CD4-positive, alpha-beta memory T cell (primary cell): ENCODE measurements around the gene SIK3. TPM values are rescaled to one million over a fixed set of nuclear protein-coding genes. Genes with fewer than 3 reads are reported as not detected.

Source experiments
- CTCF ChIA-PET: fragments of 350-600 bp; sonication (Branson Sonifier 250); formaldehyde crosslinking; loops from one replicate; lab custom pipeline; 2021; ENCODE audit warnings: inconsistent platforms; ENCODE audit not compliant: partially characterized antibody; lab: Charles Lee
- POLR2A ChIA-PET: fragments of 350-600 bp; sonication (Branson Sonifier 250); formaldehyde crosslinking; loops from one replicate; lab custom pipeline; 2021; ENCODE audit not compliant: partially characterized antibody; lab: Charles Lee
- DNase-seq, 5 donors: peaks; one replicate each; pipeline versions ENCODE4 v3.0.0 to v3.0.0-alpha.2; 2020 to 2022; ENCODE audit warnings: mixed read lengths in 1 of 5
- H3K27ac ChIP-seq: one replicate; pipeline ENCODE4 v1.7.0; 2013; ENCODE audit warnings: low read depth, low read length
- H3K27me3 ChIP-seq: 2 replicates; pipeline ENCODE4 v1.7.0; 2013; ENCODE audit warnings: mild to moderate bottlenecking, low read length, moderate library complexity; ENCODE audit not compliant: insufficient read depth
- H3K36me3 ChIP-seq: 2 replicates; pipeline ENCODE4 v1.7.0; 2013; ENCODE audit warnings: mild to moderate bottlenecking, low read length, moderate library complexity; ENCODE audit not compliant: insufficient read depth
- H3K4me1 ChIP-seq: 2 replicates; pipeline ENCODE4 v1.7.0; 2013; ENCODE audit warnings: mild to moderate bottlenecking, low read length, moderate library complexity; ENCODE audit not compliant: insufficient read depth
- H3K4me3 ChIP-seq, 2 donors: one replicate each; pipeline ENCODE4 v1.7.0; 2013; ENCODE audit warnings: low read length in 2 of 2, mild to moderate bottlenecking in 1 of 2
- H3K9me3 ChIP-seq, 2 donors: one replicate each; pipeline ENCODE4 v1.7.0; 2013; ENCODE audit warnings: low read length in 2 of 2, control low read depth in 1 of 2; ENCODE audit not compliant: control insufficient read depth in 1 of 2
- H3K27ac Mint-ChIP-seq, 7 donors: one replicate each; pipeline ENCODE4 v1.8.0; 2020 to 2021; ENCODE audit warnings: mixed read lengths in 7 of 7, mild to moderate bottlenecking in 6 of 7, inconsistent platforms in 3 of 7, moderate library complexity in 3 of 7
- H3K27me3 Mint-ChIP-seq, 2 donors: one replicate each; pipeline ENCODE4 v1.8.0; 2020 to 2021; ENCODE audit warnings: mixed read lengths in 2 of 2
- H3K36me3 Mint-ChIP-seq, 2 donors: one replicate each; pipeline ENCODE4 v1.8.0; 2020 to 2021; ENCODE audit warnings: mixed read lengths in 2 of 2, inconsistent platforms in 1 of 2, mild to moderate bottlenecking in 1 of 2
- H3K4me1 Mint-ChIP-seq, 4 donors: one replicate each; pipeline ENCODE4 v1.8.0; 2020 to 2021; ENCODE audit warnings: mixed read lengths in 4 of 4, mild to moderate bottlenecking in 1 of 4
- H3K4me3 Mint-ChIP-seq, 8 donors: one replicate each; pipeline ENCODE4 v1.8.0; 2020 to 2021; ENCODE audit warnings: mixed read lengths in 8 of 8, mild to moderate bottlenecking in 7 of 8, moderate library complexity in 6 of 8, inconsistent platforms in 3 of 8
- H3K9me3 Mint-ChIP-seq, 8 donors: one replicate each; pipeline ENCODE4 v1.8.0; 2020 to 2021; ENCODE audit warnings: mixed read lengths in 8 of 8, mild to moderate bottlenecking in 5 of 8, inconsistent platforms in 3 of 8, moderate library complexity in 1 of 8
- intact Hi-C: fragments of 100-400 bp; cut with micrococcal nuclease; formaldehyde crosslinking; loops from one replicate; pipeline ENCODE4 v1.15.1; 2023
- polyA plus RNA-seq, 2 donors: library from polyadenylated mRNA; unstranded; fragments of 300-500 nt; fragmentation: Illumina TruSeq; gene quantifications; one replicate each; pipeline ENCODE4 v1.2.3, GENCODE V29; 2021
- total RNA-seq, 2 experiments: library from RNA; stranded (reverse); gene quantifications; one replicate each; pipeline ENCODE4 v1.2.3, GENCODE V29; 2021

SIK3 gene
- total and polyA plus RNA-seq, 4 experiments from 2014 or later = 9.7 to 97.5 (median 62.5) TPM

DNA sequence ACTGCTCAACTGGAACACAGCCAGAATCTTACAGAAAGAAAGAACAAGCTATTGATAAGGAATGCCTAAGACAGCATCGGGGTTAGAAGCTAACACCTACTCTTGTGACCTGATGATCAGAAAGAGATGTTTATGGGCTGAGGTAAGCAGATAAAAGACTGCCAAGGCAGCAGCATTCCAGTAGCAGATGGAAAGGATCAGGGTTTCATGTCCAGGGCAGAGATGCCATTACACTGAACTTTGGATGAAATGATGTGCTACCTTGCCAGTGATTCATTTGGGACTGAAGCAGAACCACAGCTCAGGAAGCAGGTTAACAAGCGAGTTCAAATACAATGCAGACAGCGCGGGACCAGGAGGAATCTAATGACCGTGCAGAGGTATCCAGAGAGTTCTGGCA is 233.7 kb downstream of the SIK3 start:
- Mint-ChIP-seq H3K27ac (peak overlapping the region in 5 of 7 donors; percentile 19 to 81 (median 69)), H3K4me1 (peaks cover 0 to 7% (median 2%) of the 10 kb centered on the region in 4 donors), H3K27me3 (no peaks in the 10 kb centered on the region), H3K4me3 (no peak overlapping the region), H3K36me3 (peaks cover 83 to 84% of the 10 kb centered on the region in 2 donors), H3K9me3 (no peaks in the 10 kb centered on the region)
- H3K27me3 ChIP-seq = no peaks in the 10 kb centered on the region
- intact Hi-C loops = no loop called here
- ChIA-PET CTCF (interaction anchor here (0.8 to 2.2 kb wide), 3 partner anchors 10 to 242 kb away, joined by 4 to 11 read pairs (median 5); no protein-coding TSS in a partner anchor), POLR2A (interaction anchor here (1.3 to 1.5 kb wide), 2 partner anchors 9 to 29 kb away, joined by 3 to 4 read pairs; no protein-coding TSS in a partner anchor)
- peaks cover 55% of the 10 kb centered on the region for H3K36me3 ChIP-seq
- no peak overlapping the region for H3K4me3 ChIP-seq
- no peaks in the 10 kb centered on the region for H3K9me3 ChIP-seq
- no peak overlapping the region for H3K27ac ChIP-seq
- no peaks in the 10 kb centered on the region for H3K4me1 ChIP-seq
- no peak for DNase-seq

DNA sequence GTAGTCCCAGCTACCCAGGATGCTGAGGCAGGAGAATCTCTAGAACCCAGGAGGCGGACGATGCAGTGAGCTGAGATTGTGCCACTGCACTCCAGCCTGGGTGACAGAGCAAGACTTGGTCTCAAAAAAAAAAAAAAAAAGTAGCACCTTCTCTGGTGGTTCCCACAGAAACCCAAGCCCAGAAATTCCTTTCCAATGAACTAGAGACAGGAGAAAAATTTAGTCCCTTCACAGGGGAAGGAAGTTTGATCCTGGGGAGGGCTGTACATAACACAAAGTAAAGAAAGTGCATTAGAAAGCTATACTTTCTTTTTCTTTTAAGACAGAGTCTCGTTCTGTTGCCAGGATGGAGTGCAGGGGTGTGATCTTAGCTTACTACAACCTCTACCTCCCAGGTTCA is 235.3 kb downstream of the SIK3 start:
- Mint-ChIP-seq H3K36me3 (peaks cover 83 to 85% of the 10 kb centered on the region in 2 donors), H3K4me1 (peaks cover 0 to 7% (median 3%) of the 10 kb centered on the region in 4 donors), H3K4me3 (no peak overlapping the region), H3K27ac (peak overlapping the region in 1 of 7 donors; percentile 37), H3K9me3 (no peaks in the 10 kb centered on the region), H3K27me3 (no peaks in the 10 kb centered on the region)
- intact Hi-C loops = no loop called here
- no peaks in the 10 kb centered on the region for H3K9me3 ChIP-seq
- DNase-seq = no peak
- H3K36me3 ChIP-seq = peaks cover 65% of the 10 kb centered on the region
- POLR2A ChIA-PET = interaction anchor here (4.4 kb wide), 1 partner anchor 11 kb away, joined by 22 read pairs; no protein-coding TSS in a partner anchor
- CTCF ChIA-PET = interaction anchor here (0.9 to 2.2 kb wide), 4 partner anchors 18 to 243 kb away, joined by 3 to 11 read pairs (median 4); no protein-coding TSS in a partner anchor
- no peaks in the 10 kb centered on the region for H3K27me3 ChIP-seq
- H3K27ac ChIP-seq = no peak overlapping the region
- no peak overlapping the region for H3K4me3 ChIP-seq
- H3K4me1 ChIP-seq = no peaks in the 10 kb centered on the region

- H3K4me3 ChIP-seq = no peak overlapping the region
- ChIA-PET POLR2A (interaction anchor here (4.4 kb wide), 1 partner anchor 10 kb away, joined by 22 read pairs; no protein-coding TSS in a partner anchor), CTCF (interaction anchor here (0.7 to 1.9 kb wide), 3 partner anchors 26 to 237 kb away, joined by 4 to 11 read pairs (median 5); no protein-coding TSS in a partner anchor)
- H3K9me3 ChIP-seq = no peaks in the 10 kb centered on the region
- peaks cover under 1% of the 10 kb centered on the region for H3K4me1 ChIP-seq
- intact Hi-C loops = no loop called here
- Mint-ChIP-seq H3K4me1 (peaks cover under 1 to 15% (median 5%) of the 10 kb centered on the region in 4 donors), H3K27me3 (no peaks in the 10 kb centered on the region), H3K9me3 (no peaks in the 10 kb centered on the region), H3K36me3 (peaks cover 81 to 85% of the 10 kb centered on the region in 2 donors), H3K4me3 (no peak overlapping the region), H3K27ac (peak overlapping the region in 3 of 7 donors; percentile 53 to 74 (median 65))
- H3K27ac ChIP-seq = no peak overlapping the region
- H3K27me3 ChIP-seq = no peaks in the 10 kb centered on the region
- peaks cover 63% of the 10 kb centered on the region for H3K36me3 ChIP-seq
- DNase-seq = no peak
Observed at GRCh38 chr11:116862185-116862584, 236.0 kb downstream of the SIK3 start.

- Mint-ChIP-seq H3K4me1 (peaks cover 7 to 21% (median 11%) of the 10 kb centered on the region in 4 donors), H3K27me3 (no peaks in the 10 kb centered on the region), H3K4me3 (no peak overlapping the region), H3K36me3 (peaks cover 78 to 82% of the 10 kb centered on the region in 2 donors), H3K9me3 (no peaks in the 10 kb centered on the region), H3K27ac (peak overlapping the region in 6 of 7 donors; percentile 45 to 83 (median 67))
- no peak for DNase-seq
- H3K27ac ChIP-seq = no peak overlapping the region
- no peaks in the 10 kb centered on the region for H3K27me3 ChIP-seq
- H3K9me3 ChIP-seq = no peaks in the 10 kb centered on the region
- POLR2A ChIA-PET = interaction anchor here (4.4 kb wide), 1 partner anchor 9 kb away, joined by 22 read pairs; no protein-coding TSS in a partner anchor
- intact Hi-C loops = no loop called here
- no peak overlapping the region for H3K4me3 ChIP-seq
- CTCF ChIA-PET = interaction anchor here (0.7 to 1.9 kb wide), 3 partner anchors 25 to 238 kb away, joined by 4 to 11 read pairs (median 5); no protein-coding TSS in a partner anchor
- peaks cover 7% of the 10 kb centered on the region for H3K4me1 ChIP-seq
- peaks cover 56% of the 10 kb centered on the region for H3K36me3 ChIP-seq
Observed at GRCh38 chr11:116861539-116861938, 236.7 kb downstream of the SIK3 start.

GRCh38 chr11:116860303-116860702 is 237.9 kb downstream of the SIK3 start:
- Mint-ChIP-seq H3K4me3 (no peak overlapping the region), H3K9me3 (no peaks in the 10 kb centered on the region), H3K27ac (peak overlapping the region in 4 of 7 donors; percentile 7 to 82 (median 54)), H3K4me1 (peaks cover 16 to 29% (median 21%) of the 10 kb centered on the region in 4 donors), H3K36me3 (peaks cover 66 to 71% of the 10 kb centered on the region in 2 donors), H3K27me3 (no peaks in the 10 kb centered on the region)
- Histone ChIP-seq H3K27me3 (no peaks in the 10 kb centered on the region), H3K9me3 (no peaks in the 10 kb centered on the region), H3K27ac (no peak overlapping the region), H3K4me3 (no peak overlapping the region), H3K36me3 (peaks cover 50% of the 10 kb centered on the region), H3K4me1 (peaks cover 19% of the 10 kb centered on the region)
- ChIA-PET CTCF (interaction anchor here (1.2 to 2.4 kb wide), 5 partner anchors 24 to 238 kb away, joined by 3 to 11 read pairs (median 4); partner anchors contain the start of gene SIK3), POLR2A (interaction anchor here (1.1 to 4.4 kb wide), 2 partner anchors 8 to 25 kb away, joined by 3 to 22 read pairs; no protein-coding TSS in a partner anchor)
- DNase-seq = no peak
- intact Hi-C loops = no loop called here

- Histone ChIP-seq H3K4me3 (no peak overlapping the region), H3K27me3 (no peaks in the 10 kb centered on the region), H3K36me3 (peaks cover 43% of the 10 kb centered on the region), H3K9me3 (no peaks in the 10 kb centered on the region), H3K4me1 (peaks cover 30% of the 10 kb centered on the region), H3K27ac (no peak overlapping the region)
- Mint-ChIP-seq H3K27me3 (no peaks in the 10 kb centered on the region), H3K4me1 (peaks cover 23 to 39% (median 29%) of the 10 kb centered on the region in 4 donors), H3K36me3 (peaks cover 55 to 60% of the 10 kb centered on the region in 2 donors), H3K9me3 (peaks cover 0 to 2% (median 0%) of the 10 kb centered on the region in 8 donors), H3K27ac (peak overlapping the region; percentile 12 to 86 (median 48)), H3K4me3 (no peak overlapping the region)
- CTCF ChIA-PET = interaction anchor here (0.8 to 2.4 kb wide), 5 partner anchors 11 to 239 kb away, joined by 3 to 8 read pairs (median 3); partner anchors contain the start of gene SIK3
- POLR2A ChIA-PET = interaction anchor here (1.0 to 4.4 kb wide), 2 partner anchors 7 to 70 kb away, joined by 3 to 22 read pairs; no protein-coding TSS in a partner anchor
- intact Hi-C loops = no loop called here
- no peak for DNase-seq
Observed at GRCh38 chr11:116859175-116859574, 239.1 kb downstream of the SIK3 start.

GRCh38 chr11:116857936-116858335 is 240.3 kb downstream of the SIK3 start:
- Mint-ChIP-seq H3K27me3 (no peaks in the 10 kb centered on the region), H3K27ac (peak overlapping the region; percentile 2 to 74 (median 61)), H3K4me1 (peaks cover 35 to 51% (median 41%) of the 10 kb centered on the region in 4 donors), H3K36me3 (peaks cover 47 to 52% of the 10 kb centered on the region in 2 donors), H3K4me3 (no peak overlapping the region), H3K9me3 (peaks cover 0 to 4% (median 0%) of the 10 kb centered on the region in 8 donors)
- Histone ChIP-seq H3K9me3 (no peaks in the 10 kb centered on the region), H3K27me3 (no peaks in the 10 kb centered on the region), H3K4me1 (peaks cover 43% of the 10 kb centered on the region), H3K4me3 (no peak overlapping the region), H3K27ac (no peak overlapping the region), H3K36me3 (peaks cover 33% of the 10 kb centered on the region)
- POLR2A ChIA-PET = no interaction called here
- no peak for DNase-seq
- intact Hi-C loops = no loop called here
- CTCF ChIA-PET = interaction anchor here (1.0 to 12.6 kb wide), 5 partner anchors 10 to 248 kb away, joined by 3 to 168 read pairs (median 8); partner anchors contain the start of genes APOA1 and APOA5
